IMR-90 (cell line): ENCODE data around the gene SLC17A4. TPM values are rescaled to one million over a fixed set of nuclear protein-coding genes. Genes with fewer than 3 reads are reported as not detected.

Experiments
- ATAC-seq: fragments of 200-7000 bp; cut with Tn5 transposase; 2 replicates; pipeline ENCODE4 v1.9.1; 2020; ENCODE audit warnings: low read depth, mild to moderate bottlenecking, moderate library complexity
- BruUV-seq: library from RNA; stranded (reverse); fragments of 400-500 nt; replicated peaks from 2 replicates; lab custom pipeline; 2021; lab: Mats Ljungman, UMichigan
- CTCF ChIA-PET: fragments of 300-600 bp; formaldehyde crosslinking; extraction: SDS; loops from one replicate; lab custom pipeline; 2021; ENCODE audit warnings: antibody characterized with exemption; lab: Yijun Ruan, JAX
- POLR2A ChIA-PET: fragments of 300-600 bp; sonication (Branson Sonifier 250); formaldehyde crosslinking; loops from one replicate; lab custom pipeline; 2022; ENCODE audit warnings: antibody characterized with exemption; ENCODE audit not compliant: unreplicated experiment; lab: Charles Lee
- DNase-seq: peaks from one replicate; pipeline ENCODE4 v3.0.0; 2013
- H2AFZ ChIP-seq: replicated peaks from 2 replicates; pipeline ENCODE3; 2013; ENCODE audit warnings: low read length, mild to moderate bottlenecking; ENCODE audit not compliant: poor library complexity
- H2AK5ac ChIP-seq: 2 replicates; pipeline ENCODE4 v1.6.1; 2013; ENCODE audit warnings: low read depth, low read length, inconsistent platforms
- H2AK9ac ChIP-seq: replicated peaks from 2 replicates; pipeline ENCODE3; 2013; ENCODE audit warnings: mild to moderate bottlenecking, low read depth, low read length, moderate library complexity; ENCODE audit not compliant: poor library complexity
- H2BK120ac ChIP-seq: 2 replicates; pipeline ENCODE4 v1.6.1; 2013; ENCODE audit warnings: low read depth, low read length, inconsistent platforms
- H2BK15ac ChIP-seq: 3 replicates; pipeline ENCODE4 v1.6.1; 2013; ENCODE audit warnings: low read depth, low read length, inconsistent platforms
- H2BK20ac ChIP-seq: 2 replicates; pipeline ENCODE4 v1.6.1; 2013; ENCODE audit warnings: low read depth, mild to moderate bottlenecking, inconsistent platforms, low read length, moderate library complexity
- H2BK5ac ChIP-seq: 2 replicates; pipeline ENCODE4 v1.6.1; 2013; ENCODE audit warnings: mild to moderate bottlenecking, low read depth, low read length, inconsistent platforms; ENCODE audit not compliant: poor library complexity, severe bottlenecking
- H3K14ac ChIP-seq: replicated peaks from 2 replicates; pipeline ENCODE4 v1.6.1; 2013; ENCODE audit warnings: low read depth, low read length, inconsistent platforms
- H3K18ac ChIP-seq: 2 replicates; pipeline ENCODE4 v1.6.1; 2013; ENCODE audit warnings: low read depth, low read length, control low read depth
- H3K23ac ChIP-seq: 2 replicates; pipeline ENCODE4 v1.6.1; 2013; ENCODE audit warnings: low read depth, low read length, inconsistent platforms
- H3K27ac ChIP-seq: 2 replicates; pipeline ENCODE4 v1.5.1; 2013; ENCODE audit warnings: mild to moderate bottlenecking, control low read depth, low read length; ENCODE audit not compliant: insufficient read depth
- H3K27me3 ChIP-seq: 2 replicates; pipeline ENCODE4 v1.6.1; 2013; ENCODE audit warnings: low read length; ENCODE audit not compliant: control insufficient read depth, insufficient read depth
- H3K36me3 ChIP-seq: 2 replicates; pipeline ENCODE4 v1.6.1; 2013; ENCODE audit warnings: low read length, mixed read lengths; ENCODE audit not compliant: control insufficient read depth, insufficient read depth
- H3K4ac ChIP-seq: 2 replicates; pipeline ENCODE4 v1.6.1; 2013; ENCODE audit warnings: low read depth, low read length, inconsistent platforms
- H3K4me1 ChIP-seq: 2 replicates; pipeline ENCODE4 v1.6.1; 2013; ENCODE audit warnings: low read length, mixed read lengths; ENCODE audit not compliant: control insufficient read depth, insufficient read depth
- H3K4me2 ChIP-seq: 2 replicates; pipeline ENCODE4 v1.6.1; 2013; ENCODE audit warnings: low read depth, mild to moderate bottlenecking, control low read depth, low read length, moderate library complexity
- H3K4me3 ChIP-seq: 2 replicates; pipeline ENCODE4 v1.5.1; 2013; ENCODE audit warnings: low read depth, mild to moderate bottlenecking, control low read depth, low read length, moderate library complexity; ENCODE audit not compliant: insufficient read depth
- H3K56ac ChIP-seq: 2 replicates; pipeline ENCODE4 v1.6.1; 2013; ENCODE audit warnings: low read length, inconsistent platforms; ENCODE audit not compliant: insufficient read depth; ENCODE audit errors: extremely low read depth
- H3K79me1 ChIP-seq, 2 experiments: 2 replicates each; pipeline ENCODE4 v1.6.1; 2013; ENCODE audit warnings: low read length in 2 of 2, inconsistent platforms in 1 of 2, low read depth in 1 of 2
- H3K9ac ChIP-seq: 2 replicates; pipeline ENCODE4 v1.6.1; 2013; ENCODE audit warnings: low read depth, low read length, control low read depth
- H3K9me1 ChIP-seq: 2 replicates; pipeline ENCODE4 v1.6.1; 2013; ENCODE audit warnings: low read length, inconsistent platforms; ENCODE audit not compliant: insufficient read depth
- H3K9me3 ChIP-seq: 2 replicates; pipeline ENCODE4 v1.6.1; 2013; ENCODE audit warnings: low read length; ENCODE audit not compliant: control insufficient read depth, insufficient read depth
- H4K20me1 ChIP-seq: 2 replicates; pipeline ENCODE4 v1.6.1; 2013; ENCODE audit warnings: low read length, inconsistent platforms; ENCODE audit not compliant: insufficient read depth
- H4K5ac ChIP-seq: 2 replicates; pipeline ENCODE4 v1.6.1; 2013; ENCODE audit warnings: mild to moderate bottlenecking, low read depth, low read length, control low read depth
- H4K8ac ChIP-seq, 2 experiments: 2 replicates each; pipeline ENCODE4 v1.6.1; 2013; ENCODE audit warnings: low read depth in 2 of 2, low read length in 2 of 2, control low read depth in 1 of 2, inconsistent platforms in 1 of 2
- H4K91ac ChIP-seq: 2 replicates; pipeline ENCODE4 v1.6.1; 2013; ENCODE audit warnings: low read depth, low read length, inconsistent platforms; ENCODE audit not compliant: insufficient read depth
- CHD1 ChIP-seq: IDR thresholded peaks from 2 replicates; pipeline ENCODE4 v1.6.1; 2012; ENCODE audit warnings: low read depth, low read length, improper control_type of control experiment
- CTCF ChIP-seq: conservative IDR thresholded peaks from 2 replicates; pipeline ENCODE4 v1.5.1; 2012; ENCODE audit warnings: mild to moderate bottlenecking, low read depth, low read length, improper control_type of control experiment
- RFX5 ChIP-seq: IDR thresholded peaks from 2 replicates; pipeline ENCODE4 v1.8.0; 2012; ENCODE audit warnings: low read depth, mild to moderate bottlenecking, low read length, moderate library complexity
- SMC3 ChIP-seq: fragments of 150-350 bp; IDR thresholded peaks from 2 replicates; pipeline ENCODE4 v1.6.1; 2016; ENCODE audit warnings: low read depth, mild to moderate bottlenecking, antibody characterized with exemption, low read length, moderate library complexity
- USF2 ChIP-seq: fragments of 150-350 bp; IDR thresholded peaks from 2 replicates; pipeline ENCODE4 v1.6.1; 2017; ENCODE audit warnings: mild to moderate bottlenecking, antibody characterized with exemption, low read length, low read depth
- WGBS, 2 experiments: methylation state at CpG; one replicate each; pipeline versions ENCODE4 v1.1.5 to v1.1.7; 2013; ENCODE audit warnings: missing lambda C conversion rate in 2 of 2; ENCODE audit not compliant: insufficient read length in 1 of 2; ENCODE audit errors: extremely low coverage in 2 of 2; 5-methylcytosine and 5-hydroxymethylcytosine counted together
- dilution Hi-C: fragments of 300-500 bp; cut with HindIII; formaldehyde crosslinking; loops from one replicate; pipeline ENCODE4 v1.14.3; 2018; ENCODE audit warnings: low sequenced_read_pairs; ENCODE audit not compliant: unreplicated experiment
- in situ Hi-C: fragments of 300-500 bp; cut with MboI; formaldehyde crosslinking; loops from 3 replicates; pipeline ENCODE4 v1.14.3; 2019; ENCODE audit warnings: low sequenced_read_pairs, inconsistent platforms, mixed read lengths
- intact Hi-C: fragments of 100-400 bp; cut with micrococcal nuclease; formaldehyde crosslinking; loops from 2 replicates; pipeline ENCODE4 v1.10.0; 2022
- polyA plus RNA-seq, 3 experiments: library from polyadenylated mRNA; depleted of rRNA; stranded (reverse); fragments of >200 nt; gene quantifications; 2 replicates each; pipeline ENCODE4 v1.2.3, GENCODE V29; 2012; ENCODE audit warnings: low replicate concordance in 1 of 3
- total RNA-seq: library from RNA; depleted of rRNA; stranded (reverse); fragments of >200 nt; gene quantifications from 2 replicates; pipeline ENCODE4 v1.2.3, GENCODE V29; 2012

Gene SLC17A4
- total and polyA plus RNA-seq, 2 of the 4 experiments (the other 2 are of a cell fraction): not detected

- H2AFZ ChIP-seq: no peak overlapping the region
- WGBS, 2 experiments: 60% methylated on average over 1 of the region's 4 CpGs; no CpG with 5 or more reads in 1 of the 2 experiments
- no peaks in the 10 kb centered on the region for H3K9me1 ChIP-seq
- no peak overlapping the region for H3K4me2 ChIP-seq
- H2BK15ac ChIP-seq: no peak overlapping the region
- TF ChIP-seq RFX5 (no peak), CHD1 (no peak), CTCF (no peak), SMC3 (no peak), USF2 (no peak)
- no peak overlapping the region for H3K14ac ChIP-seq
- H3K4me3 ChIP-seq: no peak overlapping the region
- no peaks in the 10 kb centered on the region for H3K4me1 ChIP-seq
- DNase-seq (no peak), ATAC-seq (no peak)
- H4K8ac ChIP-seq: no peak overlapping the region
- intact Hi-C loops (no loop called here), dilution Hi-C loops (no loop called here), in situ Hi-C loops (no loop called here)
- H3K9ac ChIP-seq: no peak overlapping the region
- H2AK5ac ChIP-seq: no peak overlapping the region
- no peak overlapping the region for H4K91ac ChIP-seq
- no peaks in the 10 kb centered on the region for H4K20me1 ChIP-seq
- H3K23ac ChIP-seq: no peak overlapping the region
- no peaks in the 10 kb centered on the region for H3K9me3 ChIP-seq
- POLR2A ChIA-PET: no interaction called here
- H4K5ac ChIP-seq: no peak overlapping the region
- no peak overlapping the region for H2BK120ac ChIP-seq
- no TSS peak for BruUV-seq
- H3K27ac ChIP-seq: no peak overlapping the region
- no peak overlapping the region for H2AK9ac ChIP-seq
- H3K79me1 ChIP-seq: no peaks in the 10 kb centered on the region
- no peak overlapping the region for H2BK20ac ChIP-seq
- no peaks in the 10 kb centered on the region for H3K27me3 ChIP-seq
- no peak overlapping the region for H3K4ac ChIP-seq
- H2BK5ac ChIP-seq: no peak overlapping the region
- CTCF ChIA-PET: no interaction called here
- H3K36me3 ChIP-seq: no peaks in the 10 kb centered on the region
- no peak overlapping the region for H3K56ac ChIP-seq
- no peak overlapping the region for H3K18ac ChIP-seq
These were observed 37.5 kb downstream of the SLC17A4 start for GRCh38 chr6:25792016-25792415.
